ELR (cell line): ENCODE measurements around the gene NTF4.

Experiments
- DNase-seq: peaks from one replicate; pipeline ENCODE4 v3.0.0-alpha.2; 2015; ENCODE audit warnings: low read depth

Gene NTF4

DNA sequence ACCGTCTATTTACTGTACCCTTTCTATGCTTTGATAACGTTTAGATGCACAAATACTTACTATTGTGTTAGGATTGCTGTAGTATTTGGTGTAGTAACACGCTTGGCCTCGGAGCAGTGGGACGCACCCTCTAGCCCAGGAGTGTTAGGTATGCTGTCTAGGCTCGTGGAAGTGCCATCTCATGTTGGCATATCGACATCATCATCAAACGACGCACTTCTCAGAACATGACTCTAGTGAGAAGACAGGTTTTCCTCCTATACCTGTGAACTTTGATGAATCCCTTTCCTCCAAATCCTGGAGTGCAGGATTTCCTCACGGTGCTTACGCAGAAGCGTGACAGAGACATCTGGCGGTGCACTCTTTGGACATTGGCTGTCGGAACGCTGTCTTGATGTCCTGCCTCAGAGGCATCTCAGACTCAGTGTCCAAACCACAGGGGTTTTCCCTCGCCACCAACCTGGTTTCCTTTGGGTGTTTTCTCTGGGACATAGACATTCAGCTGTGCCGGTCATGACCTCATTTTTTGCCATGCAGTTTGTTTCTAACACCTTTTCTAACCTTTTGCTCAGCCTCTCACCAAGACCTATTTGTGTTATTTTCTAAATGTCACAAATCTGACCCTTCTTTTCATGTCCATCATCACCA lies 26.9 kb upstream of the NTF4 start:
- DNase-seq, result no peak

DNA sequence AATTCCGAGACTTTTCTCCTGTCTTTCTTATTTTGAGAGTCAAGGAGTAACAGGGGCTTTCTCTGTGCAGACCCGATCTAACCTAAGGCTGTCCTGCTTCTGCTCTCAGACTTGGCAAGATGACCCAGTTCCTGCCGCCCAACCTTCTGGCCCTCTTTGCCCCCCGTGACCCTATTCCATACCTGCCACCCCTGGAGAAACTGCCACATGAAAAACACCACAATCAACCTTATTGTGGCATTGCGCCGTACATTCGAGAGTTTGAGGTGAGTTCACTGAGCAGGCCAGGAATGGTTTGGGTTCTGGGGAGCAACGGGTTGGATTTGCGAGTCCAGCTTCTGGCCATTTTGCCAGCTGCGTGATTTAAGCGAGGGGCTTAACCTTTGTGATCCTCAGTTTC lies 21.7 kb upstream of the NTF4 start:
- DNase-seq, result no peak

DNA sequence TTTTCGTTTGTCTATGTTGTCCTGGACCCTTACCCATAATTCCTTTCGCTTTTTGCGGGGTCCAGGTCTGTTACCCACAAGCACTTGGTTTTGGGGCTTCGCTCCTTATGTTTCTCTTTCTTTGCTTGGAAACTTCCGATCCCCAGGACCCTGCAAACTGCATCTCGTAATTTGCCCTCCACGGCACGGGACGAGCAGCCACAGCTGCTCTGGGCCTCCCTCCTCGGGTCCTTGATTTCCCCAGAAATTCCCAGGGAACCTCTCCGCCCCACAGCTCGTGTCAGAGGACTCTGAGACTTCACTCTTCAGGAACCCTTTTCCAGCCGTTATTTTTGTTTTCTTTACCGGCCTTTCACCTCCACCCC lies 21.2 kb upstream of the NTF4 start:
- no peak for DNase-seq

GRCh38 chr19:49085020-49085867 lies 20.6 kb upstream of the NTF4 start, which contains the start of gene SNRNP70:
Gene SNRNP70 (plus strand): TSS chr19:49085451. CDS start chr19:49086415, 964 bp downstream.
- DNase-seq, result peak; percentile 99

- no peak for DNase-seq
Observed at GRCh38 chr19:49084206-49085019, 19.8 kb upstream of the NTF4 start.

DNA sequence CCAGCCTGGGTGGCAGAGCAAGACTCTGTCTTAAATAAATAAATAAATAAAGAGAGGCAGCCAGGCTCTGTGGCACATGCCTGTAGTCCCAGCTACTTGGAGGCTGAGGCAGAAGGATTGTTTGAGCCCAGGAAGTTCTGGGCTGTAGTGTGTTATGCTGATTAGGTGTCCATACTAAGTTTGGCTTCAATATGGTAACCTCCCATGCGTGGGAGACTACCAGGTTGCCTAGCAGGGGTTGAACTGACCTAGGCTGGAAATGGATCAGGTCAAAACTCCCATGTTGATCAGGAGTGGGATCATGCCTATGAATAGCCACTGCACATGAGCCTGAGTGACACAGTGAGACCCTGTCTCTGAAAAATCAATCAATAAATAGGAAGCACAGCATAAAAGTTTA lies 16.7 kb upstream of the NTF4 start:
- no peak for DNase-seq

DNA sequence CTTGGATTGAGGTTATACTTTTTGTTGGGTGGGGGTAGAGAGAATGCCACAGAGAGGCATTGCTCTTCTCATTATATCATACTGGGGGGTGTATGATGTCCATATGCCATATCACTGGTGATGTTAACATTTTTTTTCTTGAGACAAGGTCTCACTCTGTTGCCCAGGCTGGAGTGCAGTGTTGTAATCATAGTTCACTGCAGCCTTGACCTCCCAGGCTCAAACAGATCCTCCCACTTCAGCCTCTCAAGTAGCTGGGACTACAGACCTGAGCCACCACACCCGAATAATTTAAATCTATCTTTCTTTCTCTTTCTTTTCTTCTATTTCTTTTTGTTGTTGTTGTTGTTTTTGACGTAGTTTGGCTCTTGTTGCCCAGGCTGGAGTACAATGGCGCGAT lies 15.8 kb upstream of the NTF4 start:
- DNase-seq, result no peak

GRCh38 chr19:49074869-49075268 lies 10.3 kb upstream of the NTF4 start:
- DNase-seq, result peak; percentile 67

DNA sequence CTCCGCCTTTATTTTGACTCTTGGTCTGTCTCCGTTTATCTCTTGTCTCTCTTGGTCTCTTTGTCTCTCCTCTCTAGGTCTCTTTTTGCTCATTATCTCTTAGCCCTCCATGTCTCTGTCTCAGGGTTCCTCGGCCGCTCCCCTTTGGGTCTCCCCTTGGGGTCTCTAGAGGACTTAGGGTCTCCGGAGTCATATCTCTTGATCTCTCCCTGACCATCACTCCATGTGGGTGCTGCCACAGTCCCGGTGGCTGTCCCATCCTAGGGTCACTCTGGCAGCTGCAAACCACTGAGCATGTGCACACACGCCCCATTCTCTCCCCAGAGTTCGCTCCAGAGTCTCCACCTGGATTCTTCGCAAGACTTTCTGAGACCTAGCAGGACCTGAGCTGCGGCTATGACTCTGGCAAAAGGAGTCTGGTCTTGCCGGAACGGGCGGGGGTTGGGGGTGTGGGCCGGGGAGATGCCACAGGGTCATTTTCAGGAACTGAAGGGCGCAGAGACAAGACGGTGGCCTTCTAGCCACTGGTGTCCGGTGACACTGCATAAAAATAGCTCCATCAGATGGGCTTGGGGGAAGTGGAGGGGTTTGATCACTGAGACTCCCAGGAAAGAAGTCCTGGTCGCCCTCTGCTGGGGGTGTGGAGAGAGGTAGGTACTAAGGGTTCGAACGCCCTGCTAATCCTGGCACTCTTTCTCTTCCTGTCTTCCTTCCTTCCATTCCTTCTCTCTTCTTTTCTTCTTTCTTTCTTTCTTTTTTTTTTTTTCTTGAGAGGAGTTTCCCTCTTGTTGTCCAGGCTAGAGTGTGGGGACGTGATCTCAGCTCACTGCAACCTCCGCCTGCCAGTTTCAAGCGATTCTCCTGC lies 9.1 kb upstream of the NTF4 start:
- peak; percentile 47 for DNase-seq

DNA sequence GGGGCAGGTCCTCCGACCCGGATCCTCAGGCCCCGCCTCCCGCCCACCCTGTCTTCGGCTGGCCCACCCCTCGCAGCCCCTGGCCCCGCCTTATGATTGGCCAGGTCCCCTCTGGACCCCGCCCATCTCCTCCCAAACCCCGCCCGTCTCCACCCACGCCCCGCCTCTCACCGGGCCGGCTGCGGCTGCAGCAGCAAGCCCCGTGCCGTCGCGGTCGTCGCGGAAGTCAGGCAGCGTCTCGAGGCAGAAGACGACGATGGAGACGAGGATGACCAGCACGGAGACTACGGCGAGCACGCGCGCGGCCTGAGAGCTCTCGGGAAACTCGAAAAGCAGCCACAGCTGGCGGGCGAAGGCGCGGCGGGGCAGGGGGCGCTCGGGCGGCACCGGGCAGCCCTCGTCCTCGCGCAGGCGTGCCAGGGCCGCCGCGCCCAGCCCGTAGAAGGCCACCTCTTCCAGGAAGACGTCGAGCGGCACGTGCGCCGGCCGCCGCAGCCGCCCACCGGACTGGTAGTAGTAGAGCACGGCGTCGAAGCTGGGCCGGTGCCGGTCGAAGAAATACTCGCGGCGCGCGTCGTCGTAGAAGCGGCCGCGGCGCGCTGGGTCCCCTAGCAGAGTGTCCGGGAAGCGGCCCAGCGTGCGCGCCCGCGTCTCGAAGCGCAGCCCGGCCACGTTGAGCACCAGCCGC lies 7.4 kb upstream of the NTF4 start:
- no peak for DNase-seq

DNA sequence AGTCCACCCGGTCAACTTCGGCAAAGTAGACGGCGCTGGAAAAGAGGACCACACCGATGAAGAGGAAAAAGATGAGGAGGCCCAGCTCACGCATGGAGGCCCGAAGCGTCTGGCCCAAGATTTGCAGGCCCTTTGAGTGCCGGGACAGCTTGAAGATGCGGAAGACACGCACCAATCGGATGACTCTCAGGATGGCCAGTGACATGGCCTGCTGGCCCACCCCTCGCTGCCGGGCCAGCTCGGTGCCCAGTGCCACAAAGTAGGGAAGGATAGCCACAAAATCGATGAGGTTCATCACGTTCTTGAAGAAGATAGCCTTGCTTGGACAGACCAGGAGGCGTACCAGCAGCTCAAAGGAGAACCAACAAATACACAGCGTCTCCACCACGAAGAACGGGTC lies 5.8 kb upstream of the NTF4 start:
- no peak for DNase-seq

GRCh38 chr19:49069026-49069425 lies 4.4 kb upstream of the NTF4 start:
- peak; percentile 40 for DNase-seq

- no peak for DNase-seq
Observed at GRCh38 chr19:49067554-49067953, 2.9 kb upstream of the NTF4 start.

DNA sequence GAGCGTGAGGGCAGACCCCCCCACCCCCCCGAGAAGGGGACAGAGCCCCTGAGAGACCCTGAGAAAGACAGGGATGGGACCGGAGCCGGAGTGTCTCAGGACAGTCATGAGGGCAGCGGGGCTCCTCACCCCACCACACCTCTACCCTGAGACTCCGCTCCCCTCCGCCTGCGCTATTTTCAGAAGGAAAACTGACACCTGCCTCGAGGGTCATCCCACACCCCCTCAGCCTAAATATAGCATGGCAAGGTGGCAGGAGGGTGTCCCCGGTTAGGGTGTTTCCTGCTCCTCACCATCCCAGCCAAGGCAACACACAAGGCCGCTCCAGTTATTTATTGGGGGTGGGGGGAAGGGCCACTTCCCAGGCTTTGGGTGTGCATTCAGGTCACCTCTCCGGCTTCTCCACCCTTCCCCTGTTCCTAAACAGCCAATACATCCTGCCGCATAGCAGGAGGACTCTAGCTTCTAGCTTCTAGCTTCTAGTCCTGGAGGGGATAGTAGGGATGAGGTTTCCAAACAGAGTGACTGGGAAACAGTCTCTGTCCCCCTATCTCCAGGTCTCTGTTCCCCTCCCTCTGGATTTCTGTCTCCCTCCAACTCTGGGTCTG lies 1.4 kb upstream of the NTF4 start:
- DNase-seq, result no peak

GRCh38 chr19:49064029-49064629 lies 489 bp downstream of the NTF4 start:
- DNase-seq, result no peak

DNA sequence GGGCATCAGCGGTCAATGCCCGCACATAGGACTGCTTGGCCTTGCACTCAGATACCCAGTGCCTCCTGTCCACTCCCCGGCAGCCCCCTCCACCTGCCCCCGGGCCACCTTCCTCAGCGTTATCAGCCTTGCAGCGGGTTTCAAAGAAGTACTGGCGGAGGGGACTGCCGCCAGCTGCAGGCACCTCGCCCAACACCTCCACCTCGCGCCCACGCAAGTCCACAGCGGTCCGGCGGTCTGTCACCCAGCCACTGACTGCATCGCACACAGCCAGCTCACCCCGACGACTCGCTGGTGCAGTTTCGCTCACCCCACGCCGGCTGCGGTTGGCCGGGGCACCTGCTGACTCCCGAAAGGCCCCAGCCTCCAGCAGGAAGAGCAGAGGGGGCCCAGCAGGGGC lies 3.2 kb downstream of the NTF4 start:
- DNase-seq, result no peak

DNA sequence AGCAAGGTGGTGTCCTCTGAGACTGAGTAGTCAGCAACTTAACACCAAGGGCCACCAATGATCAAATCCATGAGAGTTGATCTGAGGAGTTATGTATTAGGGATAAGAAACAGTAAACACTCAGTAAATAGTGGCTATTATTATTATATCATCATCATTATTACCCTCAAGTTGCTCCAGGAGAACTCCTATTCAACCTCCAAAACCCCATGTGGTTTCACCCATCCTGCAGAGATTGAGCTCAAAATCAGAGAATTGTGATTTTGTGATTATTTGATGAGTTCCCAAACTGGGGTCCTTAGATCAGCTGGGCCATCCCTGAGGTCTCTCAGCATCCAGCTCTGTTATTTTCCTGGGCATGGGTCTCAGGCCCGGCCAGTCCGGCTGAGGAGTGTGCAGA lies 3.6 kb downstream of the NTF4 start:
- no peak for DNase-seq

GRCh38 chr19:49059053-49059452 lies 5.6 kb downstream of the NTF4 start:
- DNase-seq, result no peak

DNA sequence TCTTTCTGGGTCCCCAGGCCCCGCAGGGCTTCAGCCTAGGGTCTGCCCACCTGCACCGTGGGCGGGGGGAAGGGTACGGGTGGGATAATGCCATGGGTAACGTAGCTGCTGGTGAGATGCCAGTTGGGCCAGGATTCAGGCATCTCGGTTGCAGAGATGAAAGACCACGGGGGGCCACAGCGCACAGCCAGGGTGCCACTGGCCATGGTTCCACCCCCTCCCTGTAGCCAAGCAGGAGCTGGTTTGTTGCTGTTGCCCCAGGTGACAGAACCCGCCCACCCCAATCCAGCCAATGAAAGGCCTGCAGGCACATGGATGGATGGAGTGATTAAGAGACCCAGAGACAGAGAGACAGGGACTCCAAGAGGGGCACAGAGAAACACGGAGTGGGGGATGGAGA lies 6.1 kb downstream of the NTF4 start:
- DNase-seq, result peak; percentile 51

- DNase-seq, result peak; percentile 88
Observed at GRCh38 chr19:49057636-49058234, 6.9 kb downstream of the NTF4 start, which contains the start of gene CGB7. Gene CGB7 (minus strand): TSS chr19:49057749. CDS start chr19:49055375, 2,374 bp downstream.
